Activated gamma-delta T cell treated with anti-CD3 and anti-CD28 coated beads, Interleukin-2, amount 50 U/mL, for 16 hours (primary cell): ENCODE results near the gene SCGB3A1.

ENCODE experiments used
- DNase-seq: peaks from one replicate; pipeline ENCODE4 v3.0.0-alpha.2; 2020; ENCODE audit warnings: low read depth

The SCGB3A1 gene

GRCh38 chr5:180625125-180625790 is 34.0 kb upstream of the SCGB3A1 start:
- DNase-seq = no peak

GRCh38 chr5:180624587-180624986 is 33.3 kb upstream of the SCGB3A1 start:
- no peak for DNase-seq

DNA sequence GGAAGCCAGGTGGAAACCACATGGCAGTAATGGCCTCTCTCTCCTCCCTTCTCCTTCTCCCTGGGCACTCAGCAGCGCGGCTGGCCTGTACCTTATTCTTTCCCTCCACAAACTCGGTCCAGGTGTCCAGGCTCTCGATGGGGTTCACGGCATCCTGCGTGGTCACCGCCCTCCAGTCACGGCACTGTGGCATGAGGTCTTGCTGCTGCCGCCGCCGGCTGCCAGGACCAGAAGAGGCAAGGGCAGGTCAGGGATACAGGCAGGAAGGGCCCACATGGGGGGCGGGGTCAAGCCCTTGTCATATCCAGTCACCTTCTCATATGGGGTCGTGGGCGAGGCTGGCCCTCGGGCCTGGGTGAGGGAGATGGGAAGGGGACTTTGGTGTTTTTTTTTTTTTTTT is 32.5 kb upstream of the SCGB3A1 start:
- DNase-seq = no peak

DNA sequence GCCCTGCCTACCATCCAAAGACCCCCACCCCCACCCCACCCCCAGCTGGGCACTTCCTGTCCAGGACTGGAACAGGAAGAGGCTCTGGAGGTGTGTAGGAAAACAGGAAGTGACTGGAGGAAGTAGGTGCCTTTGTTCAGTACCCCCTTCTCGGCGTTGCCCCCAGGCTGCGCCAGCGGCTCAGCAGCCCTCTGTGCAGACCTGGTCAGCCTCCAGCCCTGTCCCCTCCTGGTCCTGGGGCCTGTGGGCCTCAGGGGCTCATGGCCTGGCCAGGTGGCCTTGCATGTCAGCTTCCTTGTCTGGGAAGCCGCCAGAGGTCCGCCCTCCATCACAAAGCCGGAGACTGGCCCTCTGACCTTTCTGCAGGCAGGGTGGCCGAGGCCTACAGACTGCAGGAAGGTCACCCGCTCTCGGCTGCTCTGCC is 32.1 kb upstream of the SCGB3A1 start:
- no peak for DNase-seq

DNA sequence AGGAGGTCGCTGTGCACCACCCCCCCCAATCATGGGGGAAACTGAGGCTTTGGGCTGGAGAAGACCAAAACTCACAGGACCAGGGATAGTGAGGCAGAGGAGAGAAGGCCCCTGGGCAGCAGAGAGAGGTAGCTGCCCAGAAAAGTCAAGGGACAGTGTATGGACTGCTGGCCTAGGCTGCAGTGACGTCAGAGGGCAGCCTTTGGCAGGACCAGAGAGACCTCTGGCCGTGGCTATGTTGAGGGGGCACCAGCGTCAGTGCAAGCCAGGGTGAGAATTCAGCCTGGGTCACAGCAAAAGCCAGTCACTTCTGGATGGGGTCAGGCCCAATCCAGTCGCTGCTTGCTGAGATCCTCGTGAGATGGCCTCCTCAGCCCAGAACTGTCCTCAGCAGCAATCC is 31.6 kb upstream of the SCGB3A1 start:
- DNase-seq = no peak

- no peak for DNase-seq
Observed at GRCh38 chr5:180621311-180621710, 30.0 kb upstream of the SCGB3A1 start.

GRCh38 chr5:180620014-180620413 is 28.7 kb upstream of the SCGB3A1 start:
- no peak for DNase-seq

- no peak for DNase-seq
Observed at GRCh38 chr5:180619563-180619915, 28.2 kb upstream of the SCGB3A1 start.

- DNase-seq = no peak
Observed at GRCh38 chr5:180618829-180619562, 27.7 kb upstream of the SCGB3A1 start.

- no peak for DNase-seq
Observed at GRCh38 chr5:180618487-180618828, 27.2 kb upstream of the SCGB3A1 start.

GRCh38 chr5:180613814-180614188 is 22.5 kb upstream of the SCGB3A1 start:
- no peak for DNase-seq

- no peak for DNase-seq
Observed at GRCh38 chr5:180613188-180613813, 22.0 kb upstream of the SCGB3A1 start.

DNA sequence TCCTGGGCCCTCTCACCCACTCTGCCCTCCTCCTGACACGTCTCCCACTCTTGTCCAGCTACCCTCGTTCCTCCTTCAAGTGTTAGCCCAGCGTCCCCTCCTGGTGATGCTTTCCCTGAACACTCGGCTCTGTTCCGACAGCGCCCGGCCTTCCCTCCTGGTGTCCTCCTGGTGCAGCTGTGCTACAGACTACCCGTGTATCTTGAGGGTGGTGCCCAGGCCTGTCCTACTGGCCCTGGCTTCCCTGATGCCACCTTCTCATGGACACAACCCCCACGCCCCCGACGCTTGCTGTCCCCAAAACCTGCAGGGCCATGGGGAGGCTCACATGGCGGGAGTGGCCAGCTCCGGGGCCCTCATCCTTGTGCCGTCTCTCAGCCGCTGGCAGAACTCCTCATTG is 21.4 kb upstream of the SCGB3A1 start:
- no peak for DNase-seq

- no peak for DNase-seq
Observed at GRCh38 chr5:180611140-180611850, 20.0 kb upstream of the SCGB3A1 start.

- DNase-seq = no peak
Observed at GRCh38 chr5:180609817-180610550, 18.7 kb upstream of the SCGB3A1 start.

- no peak for DNase-seq
Observed at GRCh38 chr5:180609386-180609785, 18.1 kb upstream of the SCGB3A1 start.

- no peak for DNase-seq
Observed at GRCh38 chr5:180608572-180609310, 17.4 kb upstream of the SCGB3A1 start.

DNA sequence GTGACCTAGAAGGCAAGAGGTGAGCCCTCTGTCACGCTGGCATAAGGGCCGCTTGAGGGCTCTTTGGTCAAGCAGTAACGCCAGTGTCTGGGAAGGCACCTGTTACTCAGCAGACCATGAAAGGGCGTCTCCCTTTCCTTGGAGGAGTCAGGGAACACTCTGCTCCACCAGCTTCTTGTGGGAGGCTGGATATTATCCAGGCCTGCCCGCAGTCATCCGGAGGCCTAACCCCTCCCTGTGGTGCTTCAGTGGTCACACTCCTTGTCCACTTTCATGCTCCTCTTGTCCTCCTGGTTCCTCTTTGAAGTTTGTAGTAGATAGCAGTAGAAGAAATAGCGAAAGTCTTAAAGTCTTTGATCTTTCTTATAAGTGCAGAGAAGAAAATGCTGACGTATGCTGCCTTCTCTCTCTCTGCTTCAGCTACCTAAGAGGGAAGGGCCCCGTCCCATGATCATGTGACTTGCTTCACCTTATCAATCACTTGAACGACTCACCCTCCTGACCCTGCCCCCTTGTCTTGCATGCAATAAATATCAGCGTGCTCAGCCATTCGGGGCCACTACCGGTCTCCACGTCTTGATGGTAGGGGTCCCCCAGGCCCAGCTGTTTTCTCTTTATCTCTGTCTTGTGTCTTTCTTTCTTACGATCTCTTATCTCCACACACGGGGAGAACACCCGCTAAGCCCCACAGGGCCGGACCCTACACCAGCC is 16.7 kb upstream of the SCGB3A1 start:
- no peak for DNase-seq

DNA sequence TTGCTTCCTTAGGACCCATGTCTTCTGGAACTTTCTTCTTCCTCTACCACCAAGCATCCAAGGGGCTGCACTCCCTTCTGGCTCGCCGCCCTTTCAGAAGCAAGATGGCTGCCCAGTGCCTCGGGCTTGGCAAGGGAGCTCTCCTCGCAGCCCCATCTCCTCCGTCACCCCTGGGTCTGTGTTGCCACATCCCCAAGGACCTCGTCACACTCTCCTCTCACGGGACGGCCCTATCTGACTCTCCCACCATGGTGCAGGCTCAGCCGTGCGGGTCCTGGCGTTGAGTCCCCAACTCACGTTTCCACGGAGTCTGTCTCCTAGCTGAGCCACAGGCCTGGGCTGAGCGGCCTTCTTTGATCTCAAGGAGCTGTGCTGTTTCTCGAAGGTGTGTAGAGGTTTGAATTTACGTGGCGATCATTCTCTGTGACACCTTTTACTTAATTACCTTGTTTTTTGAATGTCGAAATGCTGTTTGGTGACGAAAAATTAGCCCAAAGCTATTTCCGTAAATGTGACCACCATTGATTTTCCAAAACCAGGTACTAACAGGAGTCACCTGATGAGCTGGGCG is 15.0 kb upstream of the SCGB3A1 start:
- DNase-seq = no peak

GRCh38 chr5:180605554-180606214 is 14.4 kb upstream of the SCGB3A1 start:
- DNase-seq = peak; percentile 44
